HepG2 (cell line): ENCODE data around the gene TOR4A. TPM values are rescaled to one million over a fixed set of nuclear protein-coding genes. Genes with fewer than 3 reads are reported as not detected.

Source experiments
- ATAC-seq: fragments of 200-7000 bp; cut with Tn5 transposase; 3 replicates; pipeline ENCODE4 v1.9.1; 2020; ENCODE audit warnings: mild to moderate bottlenecking, moderate library complexity
- BruUV-seq: library from RNA; stranded (reverse); fragments of 400-500 nt; replicated peaks from 2 replicates; lab custom pipeline; 2021; lab: Mats Ljungman, UMichigan
- CTCF ChIA-PET: fragments of 300-600 bp; formaldehyde crosslinking; extraction: SDS; loops from one replicate; lab custom pipeline; 2021; ENCODE audit warnings: low total read pairs, inconsistent platforms, low intra/inter-chr PET ratio; lab: Yijun Ruan, JAX
- POLR2A ChIA-PET: fragments of 350-600 bp; sonication (Branson Sonifier 250); formaldehyde crosslinking; loops from one replicate; lab custom pipeline; 2020; ENCODE audit warnings: antibody characterized with exemption, inconsistent platforms; lab: Yijun Ruan, JAX
- DNase-seq: peaks from one replicate; pipeline ENCODE4 v3.0.0-alpha.2; 2015; ENCODE audit warnings: low spot score
- FAIRE-seq: peaks from 3 replicates; lab custom pipeline; 2011; peaks lifted over from hg19 to GRCh38; lab: Jason Lieb, UNC
- H2AFZ ChIP-seq: one replicate; pipeline ENCODE4 v1.6.1; 2011; ENCODE audit warnings: low read length, inconsistent platforms
- H3K27ac ChIP-seq: fragments of 300-600 bp; 3 replicates; pipeline ENCODE4 v1.8.0; 2011; ENCODE audit warnings: mixed run types, mild to moderate bottlenecking, mixed read lengths, low read length, inconsistent platforms; ENCODE audit not compliant: insufficient read depth; ENCODE audit errors: extremely low read length
- H3K27me3 ChIP-seq, 2 experiments: fragments of 200-600 bp in 1 of 2; 2 replicates in 1 of 2; 3 replicates in 1 of 2; pipeline versions ENCODE4 v1.6.0 to v1.8.0; 2011; ENCODE audit warnings: low read length in 2 of 2, mild to moderate bottlenecking in 2 of 2, moderate library complexity in 2 of 2, inconsistent platforms in 1 of 2; ENCODE audit not compliant: insufficient read depth in 2 of 2, control insufficient read depth in 1 of 2
- H3K36me3 ChIP-seq, 2 experiments: fragments of 200-600 bp in 1 of 2; replicated peaks in 1 of 2; 2 replicates in 1 of 2; 3 replicates in 1 of 2; pipeline versions ENCODE4 v1.5.1 to v1.8.0; 2011; ENCODE audit warnings: low read length in 2 of 2, inconsistent platforms in 1 of 2; ENCODE audit not compliant: insufficient read depth in 2 of 2, control insufficient read depth in 1 of 2
- H3K4me1 ChIP-seq: 2 replicates; pipeline ENCODE4 v1.5.1; 2012; ENCODE audit warnings: low read length, inconsistent platforms; ENCODE audit not compliant: insufficient read depth
- H3K4me2 ChIP-seq: 2 replicates; pipeline ENCODE4 v1.6.0; 2011; ENCODE audit warnings: low read depth, low read length, inconsistent platforms
- H3K4me3 ChIP-seq, 3 experiments: fragments of 200-600 bp in 1 of 3; sonication (generic), shearing (Covaris generic) in 1 of 3; replicated peaks in 1 of 3; 2 replicates each; pipeline ENCODE4 v1.5.1; 2011 to 2016; ENCODE audit warnings: low read length in 3 of 3, inconsistent platforms in 2 of 3, low read depth in 2 of 3, mild to moderate bottlenecking in 2 of 3, control low read depth in 1 of 3, mixed read lengths in 1 of 3; ENCODE audit not compliant: insufficient read depth in 1 of 3
- H3K79me2 ChIP-seq: one replicate; pipeline ENCODE4 v1.6.1; 2011; ENCODE audit warnings: low read length, inconsistent platforms; ENCODE audit not compliant: insufficient read depth
- H3K9ac ChIP-seq: 2 replicates; pipeline ENCODE4 v1.6.0; 2011; ENCODE audit warnings: mild to moderate bottlenecking, low read depth, low read length, inconsistent platforms; ENCODE audit not compliant: insufficient read depth
- H3K9me3 ChIP-seq: 2 replicates; pipeline ENCODE4 v1.5.1; 2012; ENCODE audit warnings: mild to moderate bottlenecking, low read length
- H4K20me1 ChIP-seq: 2 replicates; pipeline ENCODE4 v1.6.0; 2011; ENCODE audit warnings: inconsistent platforms, mild to moderate bottlenecking, low read length, moderate library complexity; ENCODE audit not compliant: insufficient read depth
- ATF2 ChIP-seq: sonication (generic); formaldehyde crosslinking; IDR thresholded peaks from 2 replicates; pipeline ENCODE4 v1.4.0; 2020; ENCODE audit warnings: missing genetic modification reagents
- CEBPB ChIP-seq: IDR thresholded peaks from 2 replicates; pipeline ENCODE4 v1.6.1; 2011; ENCODE audit warnings: low read depth, low read length, improper control_type of control experiment, borderline replicate concordance
- MEF2D ChIP-seq: sonication (generic); formaldehyde crosslinking; IDR thresholded peaks from 2 replicates; pipeline ENCODE4 v1.5.1; 2020; ENCODE audit warnings: mild to moderate bottlenecking, missing genetic modification reagents
- MTF1 ChIP-seq: sonication (generic); formaldehyde crosslinking; IDR thresholded peaks from 2 replicates; pipeline ENCODE4 v1.5.0; 2020; ENCODE audit warnings: missing genetic modification reagents
- NR2F6 ChIP-seq, 2 experiments: IDR thresholded peaks; 2 replicates each; pipeline ENCODE4 v1.6.1; 2016; ENCODE audit warnings: antibody characterized with exemption in 1 of 2, mild to moderate bottlenecking in 1 of 2
- SNRNP70 ChIP-seq: fragments of 200-400 bp; formaldehyde crosslinking; IDR thresholded peaks from 2 replicates; pipeline ENCODE4 v1.6.1; 2017; ENCODE audit warnings: mild to moderate bottlenecking, low read depth, low read length, moderate library complexity
- TFAP4 ChIP-seq: sonication (generic); IDR thresholded peaks from 2 replicates; pipeline ENCODE4 v1.6.1; 2016; ENCODE audit warnings: low read depth, borderline replicate concordance
- ZBTB38 ChIP-seq: sonication (generic); formaldehyde crosslinking; IDR thresholded peaks from 2 replicates; pipeline ENCODE4 v1.5.1; 2020; ENCODE audit warnings: mild to moderate bottlenecking, missing genetic modification reagents
- ZNF549 ChIP-seq: sonication (generic); formaldehyde crosslinking; IDR thresholded peaks from 2 replicates; pipeline ENCODE4 v1.5.0; 2020; ENCODE audit warnings: missing genetic modification reagents
- WGBS: methylation state at CpG from one replicate; pipeline ENCODE4 v1.1.6; 2017; ENCODE audit warnings: low lambda C conversion rate; 5-methylcytosine and 5-hydroxymethylcytosine counted together
- in situ Hi-C: cut with HindIII; loops from 2 replicates; pipeline ENCODE4 v1.10.0; 2017; ENCODE audit warnings: low pct_unique_long_range_greater_than_20kb; ENCODE audit not compliant: extremely low pct_ligation_motif_present
- intact Hi-C: fragments of 100-400 bp; cut with micrococcal nuclease; formaldehyde crosslinking; loops from one replicate; pipeline ENCODE4 v1.10.0; 2022; ENCODE audit not compliant: unreplicated experiment
- polyA plus RNA-seq, 8 experiments: library from polyadenylated mRNA; depleted of rRNA in 3 of 8; stranded (reverse) in 7 of 8; unstranded in 1 of 8; fragments of >200 nt; fragmentation: Illumina TruSeq in 4 of 8; extraction: Trizol in 4 of 8; gene quantifications; 2 replicates each; pipeline versions ENCODE4 v1.2.1 to v1.2.3, GENCODE V29; 2011 to 2016; ENCODE audit warnings: low read depth in 4 of 8, missing spikeins in 1 of 8, mixed read lengths in 1 of 8; ENCODE audit not compliant: insufficient read depth in 1 of 8
- total RNA-seq, 5 experiments: library from RNA; depleted of rRNA; stranded (reverse); fragments of >200 nt; fragmentation: Illumina TruSeq; extraction: Trizol; gene quantifications; 2 replicates each; pipeline ENCODE4 v1.2.3, GENCODE V29; 2016; ENCODE audit warnings: low read depth in 1 of 5

Gene TOR4A
- total and polyA plus RNA-seq, 2 of the 13 experiments (the other 11 are each of a cell fraction or from before 2014, with no cell fraction given), result 11.1 to 14.2 TPM

DNA sequence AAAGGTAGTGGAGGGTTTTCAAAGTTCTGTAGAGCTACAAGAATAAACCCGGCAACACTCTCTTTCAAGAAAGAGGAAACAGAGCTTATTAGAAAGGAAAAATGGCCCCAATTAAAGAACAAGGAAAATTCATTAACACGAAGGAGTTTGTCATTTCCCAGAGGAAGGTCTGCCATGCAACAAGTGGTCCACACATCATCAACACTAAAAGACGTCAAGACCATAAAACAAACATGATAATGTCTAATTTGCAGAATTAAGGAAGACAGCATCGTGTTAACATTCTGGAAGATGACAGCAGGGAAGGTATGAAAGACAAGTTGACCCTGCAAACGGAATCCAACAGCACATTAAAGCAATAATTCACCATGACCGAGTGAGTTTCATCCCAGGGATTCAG, 53.2 kb downstream of the TOR4A start (continued):
- TF ChIP-seq TFAP4, result no peak
- no peak for TF ChIP-seq ATF2 (CRISPR knock-in tag)
- TF ChIP-seq MTF1 (CRISPR knock-in tag), result no peak
- TF ChIP-seq SNRNP70, result no peak

- in situ Hi-C loops, result no loop called here
- DNase-seq (no peak), ATAC-seq (no peak), FAIRE-seq (no peak)
- Histone ChIP-seq H3K36me3 (no peaks in the 10 kb centered on the region), H3K4me1 (no peaks in the 10 kb centered on the region), H3K79me2 (no peaks in the 10 kb centered on the region), H4K20me1 (no peaks in the 10 kb centered on the region), H3K9me3 (no peaks in the 10 kb centered on the region), H3K9ac (no peak overlapping the region), H3K27ac (no peak overlapping the region), H3K27me3 (peaks cover 2 to 4% of the 10 kb centered on the region in 2 experiments; a peak in 2 of 5 replicates), H3K4me3 (no peak overlapping the region), H2AFZ (no peak overlapping the region), H3K4me2 (no peak overlapping the region)
- POLR2A ChIA-PET, result no interaction called here
- intact Hi-C loops, result no loop called here
- 74% methylated on average over 9 of the region's 9 CpGs for WGBS
- CTCF ChIA-PET, result no interaction called here
- TF ChIP-seq ZNF549 (CRISPR knock-in tag) (no peak), ZBTB38 (CRISPR knock-in tag) (no peak), NR2F6 (IDR thresholded peaks at IDR 0.05) (no peak), NR2F6 (CRISPR knock-in tag; IDR thresholded peaks at IDR 0.05) (no peak), MEF2D (CRISPR knock-in tag) (no peak), CEBPB (peak; percentile 59; the same call in 1 of the 2 replicates)
- no TSS peak for BruUV-seq
Measured at GRCh38 chr9:137331929-137332328, 54.4 kb downstream of the TOR4A start.

Other genes starting within 250 kb of the TOR4A start
- gene ABCA2, start 249.5 kb upstream of the TOR4A start, total RNA-seq (2016; rRNA removed; fragmentation: Illumina TruSeq; extraction: Trizol), result 0.72 and 2.9 TPM in 2 replicates
- 19.2 and 21.0 TPM in 2 replicates for gene ABCA2, start 249.5 kb upstream of the TOR4A start, polyA plus RNA-seq (2011; rRNA removed)
- gene FUT7, start 245.6 kb upstream of the TOR4A start, total RNA-seq (2016; rRNA removed; fragmentation: Illumina TruSeq; extraction: Trizol), result not detected in 2 replicates
- 0.05 TPM in 1 of 2 replicates, not detected in the other for gene FUT7, start 245.6 kb upstream of the TOR4A start, polyA plus RNA-seq (2011; rRNA removed)
- 0.63 and 0.84 TPM in 2 replicates for gene NPDC1, start 231.5 kb upstream of the TOR4A start, total RNA-seq (2016; rRNA removed; fragmentation: Illumina TruSeq; extraction: Trizol)
- gene NPDC1, start 231.5 kb upstream of the TOR4A start, polyA plus RNA-seq (2011; rRNA removed), result 5.4 and 7.0 TPM in 2 replicates
- gene ENTPD2, start 223.7 kb upstream of the TOR4A start, total RNA-seq (2016; rRNA removed; fragmentation: Illumina TruSeq; extraction: Trizol), result 0.87 and 0.95 TPM in 2 replicates
- gene ENTPD2, start 223.7 kb upstream of the TOR4A start, polyA plus RNA-seq (2011; rRNA removed), result 3.2 and 4.1 TPM in 2 replicates
- 35.9 and 42.8 TPM in 2 replicates for gene SAPCD2, start 207.2 kb upstream of the TOR4A start, total RNA-seq (2016; rRNA removed; fragmentation: Illumina TruSeq; extraction: Trizol)
- gene SAPCD2, start 207.2 kb upstream of the TOR4A start, polyA plus RNA-seq (2011; rRNA removed), result 18.7 and 21.9 TPM in 2 replicates
- gene UAP1L1, start 200.2 kb upstream of the TOR4A start, total RNA-seq (2016; rRNA removed; fragmentation: Illumina TruSeq; extraction: Trizol), result 6.2 and 6.4 TPM in 2 replicates
- gene UAP1L1, start 200.2 kb upstream of the TOR4A start, polyA plus RNA-seq (2011; rRNA removed), result 5.4 and 6.0 TPM in 2 replicates
- 19.0 and 48.9 TPM in 2 replicates for gene MAN1B1, start 190.7 kb upstream of the TOR4A start, total RNA-seq (2016; rRNA removed; fragmentation: Illumina TruSeq; extraction: Trizol)
- 59.5 and 60.6 TPM in 2 replicates for gene MAN1B1, start 190.7 kb upstream of the TOR4A start, polyA plus RNA-seq (2011; rRNA removed)
- gene DPP7, start 163.0 kb upstream of the TOR4A start, total RNA-seq (2016; rRNA removed; fragmentation: Illumina TruSeq; extraction: Trizol), result 0.66 and 1.2 TPM in 2 replicates
- gene DPP7, start 163.0 kb upstream of the TOR4A start, polyA plus RNA-seq (2011; rRNA removed), result 4.5 and 6.5 TPM in 2 replicates
- not detected in 2 replicates for gene GRIN1, start 138.6 kb upstream of the TOR4A start, total RNA-seq (2016; rRNA removed; fragmentation: Illumina TruSeq; extraction: Trizol)
- 0.05 and 0.13 TPM in 2 replicates for gene GRIN1, start 138.6 kb upstream of the TOR4A start, polyA plus RNA-seq (2011; rRNA removed)
- not detected in 2 replicates for gene LRRC26, start 107.7 kb upstream of the TOR4A start, total RNA-seq (2016; rRNA removed; fragmentation: Illumina TruSeq; extraction: Trizol)
- gene LRRC26, start 107.7 kb upstream of the TOR4A start, polyA plus RNA-seq (2011; rRNA removed), result not detected in 2 replicates
- gene TMEM210, start 105.7 kb upstream of the TOR4A start, total RNA-seq (2016; rRNA removed; fragmentation: Illumina TruSeq; extraction: Trizol), result not detected in 2 replicates
- not detected in 2 replicates for gene TMEM210, start 105.7 kb upstream of the TOR4A start, polyA plus RNA-seq (2011; rRNA removed)
- gene ANAPC2, start 89.2 kb upstream of the TOR4A start, total RNA-seq (2016; rRNA removed; fragmentation: Illumina TruSeq; extraction: Trizol), result 7.4 and 12.3 TPM in 2 replicates
- 15.4 and 21.6 TPM in 2 replicates for gene ANAPC2, start 89.2 kb upstream of the TOR4A start, polyA plus RNA-seq (2011; rRNA removed)
- 41.2 and 49.4 TPM in 2 replicates for gene SSNA1, start 89.0 kb upstream of the TOR4A start, total RNA-seq (2016; rRNA removed; fragmentation: Illumina TruSeq; extraction: Trizol)
- gene SSNA1, start 89.0 kb upstream of the TOR4A start, polyA plus RNA-seq (2011; rRNA removed), result 35.9 and 44.8 TPM in 2 replicates
- 17.5 and 19.2 TPM in 2 replicates for gene TPRN, start 77.0 kb upstream of the TOR4A start, total RNA-seq (2016; rRNA removed; fragmentation: Illumina TruSeq; extraction: Trizol)
- gene TPRN, start 77.0 kb upstream of the TOR4A start, polyA plus RNA-seq (2011; rRNA removed), result 10.1 and 12.4 TPM in 2 replicates
- 36.7 and 36.9 TPM in 2 replicates for gene TMEM203, start 72.1 kb upstream of the TOR4A start, total RNA-seq (2016; rRNA removed; fragmentation: Illumina TruSeq; extraction: Trizol)
- gene TMEM203, start 72.1 kb upstream of the TOR4A start, polyA plus RNA-seq (2011; rRNA removed), result 23.0 and 23.4 TPM in 2 replicates
- 4.9 and 8.7 TPM in 2 replicates for gene NDOR1, start 72.0 kb upstream of the TOR4A start, total RNA-seq (2016; rRNA removed; fragmentation: Illumina TruSeq; extraction: Trizol)
- 3.6 and 4.2 TPM in 2 replicates for gene NDOR1, start 72.0 kb upstream of the TOR4A start, polyA plus RNA-seq (2011; rRNA removed)
- 1.8 and 2.1 TPM in 2 replicates for gene RNF208, start 55.5 kb upstream of the TOR4A start, total RNA-seq (2016; rRNA removed; fragmentation: Illumina TruSeq; extraction: Trizol)
- gene RNF208, start 55.5 kb upstream of the TOR4A start, polyA plus RNA-seq (2011; rRNA removed), result 1.6 and 2.0 TPM in 2 replicates
- gene CYSRT1, start 52.6 kb upstream of the TOR4A start, total RNA-seq (2016; rRNA removed; fragmentation: Illumina TruSeq; extraction: Trizol), result 2.1 and 3.4 TPM in 2 replicates
- gene CYSRT1, start 52.6 kb upstream of the TOR4A start, polyA plus RNA-seq (2011; rRNA removed), result 1.5 and 1.7 TPM in 2 replicates
- gene RNF224, start 50.2 kb upstream of the TOR4A start, total RNA-seq (2016; rRNA removed; fragmentation: Illumina TruSeq; extraction: Trizol), result 0.09 and 0.10 TPM in 2 replicates
- not detected in 2 replicates for gene RNF224, start 50.2 kb upstream of the TOR4A start, polyA plus RNA-seq (2011; rRNA removed)
- 0.38 and 1.0 TPM in 2 replicates for gene SLC34A3, start 46.8 kb upstream of the TOR4A start, total RNA-seq (2016; rRNA removed; fragmentation: Illumina TruSeq; extraction: Trizol)
- 0.07 and 0.20 TPM in 2 replicates for gene SLC34A3, start 46.8 kb upstream of the TOR4A start, polyA plus RNA-seq (2011; rRNA removed)
- gene TUBB4B, start 36.4 kb upstream of the TOR4A start, total RNA-seq (2016; rRNA removed; fragmentation: Illumina TruSeq; extraction: Trizol), result 412 and 481 TPM in 2 replicates
- gene TUBB4B, start 36.4 kb upstream of the TOR4A start, polyA plus RNA-seq (2011; rRNA removed), result 182 and 243 TPM in 2 replicates
- gene STPG3, start 26.4 kb upstream of the TOR4A start, total RNA-seq (2016; rRNA removed; fragmentation: Illumina TruSeq; extraction: Trizol), result not detected in 2 replicates
- gene STPG3, start 26.4 kb upstream of the TOR4A start, polyA plus RNA-seq (2011; rRNA removed), result not detected in 2 replicates
- gene NELFB, start 22.4 kb upstream of the TOR4A start, total RNA-seq (2016; rRNA removed; fragmentation: Illumina TruSeq; extraction: Trizol), result 38.7 and 45.8 TPM in 2 replicates
- gene NELFB, start 22.4 kb upstream of the TOR4A start, polyA plus RNA-seq (2011; rRNA removed), result 26.5 and 38.0 TPM in 2 replicates
- 0.14 and 0.22 TPM in 2 replicates for gene NRARP, start 24.5 kb downstream of the TOR4A start, total RNA-seq (2016; rRNA removed; fragmentation: Illumina TruSeq; extraction: Trizol)
- 0.46 and 0.73 TPM in 2 replicates for gene NRARP, start 24.5 kb downstream of the TOR4A start, polyA plus RNA-seq (2011; rRNA removed)
- 1.3 and 2.7 TPM in 2 replicates for gene EXD3, start 145.4 kb downstream of the TOR4A start, total RNA-seq (2016; rRNA removed; fragmentation: Illumina TruSeq; extraction: Trizol)
- 4.8 and 9.1 TPM in 2 replicates for gene EXD3, start 145.4 kb downstream of the TOR4A start, polyA plus RNA-seq (2011; rRNA removed)
- 0.63 and 1.2 TPM in 2 replicates for gene NOXA1, start 145.7 kb downstream of the TOR4A start, total RNA-seq (2016; rRNA removed; fragmentation: Illumina TruSeq; extraction: Trizol)
- gene NOXA1, start 145.7 kb downstream of the TOR4A start, polyA plus RNA-seq (2011; rRNA removed), result 0.78 and 2.1 TPM in 2 replicates
- gene ENTPD8, start 163.6 kb downstream of the TOR4A start, total RNA-seq (2016; rRNA removed; fragmentation: Illumina TruSeq; extraction: Trizol), result 0.21 and 0.44 TPM in 2 replicates
- 0.26 and 0.38 TPM in 2 replicates for gene ENTPD8, start 163.6 kb downstream of the TOR4A start, polyA plus RNA-seq (2011; rRNA removed)
- 38.3 and 44.3 TPM in 2 replicates for gene NSMF, start 181.6 kb downstream of the TOR4A start, total RNA-seq (2016; rRNA removed; fragmentation: Illumina TruSeq; extraction: Trizol)
- gene NSMF, start 181.6 kb downstream of the TOR4A start, polyA plus RNA-seq (2011; rRNA removed), result 183 and 271 TPM in 2 replicates